ENCODE data around the gene CCDC87.
"Not testable (repeated sequence)": the region's sequence is repeated elsewhere in the genome, so short reads cannot be mapped to it uniquely, and the experiment has no call there.

- not testable (repeated sequence) for TF ChIP-seq CTCF (IDR thresholded peaks at IDR 0.05); ZFX (IDR thresholded peaks at IDR 0.05; ENCODE audit: borderline replicate concordance)
Observed at GRCh38 chr11:66606608-66607007, 13.7 kb upstream of the CCDC87 start.
